ENCODE data around the gene BRSK1.

The BRSK1 gene

DNA sequence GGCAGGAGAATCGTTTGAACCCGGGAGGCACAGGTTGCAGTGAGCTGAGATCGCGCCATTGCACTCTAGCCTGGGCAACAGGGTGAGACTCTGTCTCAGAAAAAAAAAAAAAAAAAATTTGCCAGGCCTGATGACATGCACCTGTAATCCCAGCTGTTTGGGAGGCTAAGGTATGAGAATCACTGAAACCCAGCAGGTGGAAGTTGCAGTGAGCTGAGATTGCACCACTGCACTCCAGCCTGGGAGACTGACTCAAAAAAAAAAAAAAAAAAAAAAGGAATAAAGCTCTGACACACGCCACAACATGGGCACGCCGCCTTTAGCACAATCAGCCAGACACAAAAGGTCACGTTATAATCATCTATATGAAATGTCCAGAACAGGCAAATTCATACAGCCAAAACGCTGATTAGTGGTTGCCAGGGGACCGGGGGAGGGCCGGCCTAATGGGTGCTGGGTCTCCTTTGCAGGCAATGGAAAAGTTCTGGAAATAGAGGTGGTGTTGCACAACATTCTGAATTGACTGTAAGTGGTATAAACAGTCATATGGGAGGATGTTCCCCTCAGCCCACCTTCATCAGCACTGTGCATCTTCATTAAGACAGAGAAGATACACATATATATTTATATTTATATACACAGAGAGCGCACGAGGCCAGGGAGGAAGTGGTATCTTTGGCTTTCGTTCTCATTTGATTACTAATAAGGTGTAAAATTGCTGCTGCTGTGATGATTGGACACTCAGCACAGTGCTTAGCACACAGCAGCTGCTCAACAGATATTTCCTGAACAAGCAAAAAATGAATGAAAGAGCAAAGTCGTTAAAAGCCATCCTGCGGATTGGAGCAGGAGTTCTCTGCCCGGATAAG, 7.7 kb upstream of the BRSK1 start:
- DNase-seq, result no peak

- DNase-seq, result no peak
Measured at GRCh38 chr19:55276720-55277430, 6.9 kb upstream of the BRSK1 start.

GRCh38 chr19:55277494-55277893, 6.3 kb upstream of the BRSK1 start:
- DNase-seq, result no peak

DNA sequence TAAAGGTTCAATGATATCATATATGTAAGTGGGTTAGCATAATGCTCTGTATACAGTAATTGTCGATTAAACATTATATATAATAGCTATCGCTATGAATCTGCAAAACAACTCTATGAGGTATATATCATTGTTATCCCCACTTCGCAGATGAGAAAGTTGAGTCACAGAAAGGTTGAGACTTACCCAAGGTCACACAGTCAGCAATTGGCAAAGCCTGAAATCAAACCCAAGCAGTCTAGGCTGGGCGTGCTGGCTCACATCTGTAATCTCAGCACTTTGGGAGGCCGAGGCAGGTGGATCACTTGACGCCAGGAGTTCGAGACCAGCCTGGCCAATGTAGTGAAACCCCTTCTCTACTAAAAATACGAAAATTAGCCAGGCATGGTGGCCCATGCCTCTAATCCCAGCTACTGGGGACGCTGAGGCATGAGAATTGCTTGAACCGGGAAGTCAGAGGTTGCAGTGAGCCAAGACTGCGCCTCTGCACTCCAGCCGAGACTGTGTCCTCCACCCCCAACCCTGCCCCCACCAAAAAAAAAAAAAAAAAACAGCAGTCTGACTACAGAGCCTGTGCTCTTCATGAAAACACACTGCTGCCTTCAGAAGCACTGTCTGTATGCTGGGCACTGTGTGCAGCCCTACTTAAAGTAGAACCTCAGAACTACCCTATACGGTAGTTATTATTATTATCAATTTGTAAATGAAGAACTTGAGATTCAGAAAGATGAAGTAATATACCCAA, 5.2 kb upstream of the BRSK1 start:
- no peak for DNase-seq

- no peak for DNase-seq
Measured at GRCh38 chr19:55279340-55279739, 4.5 kb upstream of the BRSK1 start.

- peak; percentile 98 for DNase-seq
Measured at GRCh38 chr19:55279770-55280643, 3.8 kb upstream of the BRSK1 start, which contains the start of gene HSPBP1. Gene HSPBP1 (minus strand): TSS chr19:55280110. CDS start chr19:55279608, 502 bp downstream.

GRCh38 chr19:55284405-55285058, 735 bp downstream of the BRSK1 start:
- DNase-seq, result peak; percentile 2

- DNase-seq, result no peak
Measured at GRCh38 chr19:55285229-55285890, 1.6 kb downstream of the BRSK1 start.

DNA sequence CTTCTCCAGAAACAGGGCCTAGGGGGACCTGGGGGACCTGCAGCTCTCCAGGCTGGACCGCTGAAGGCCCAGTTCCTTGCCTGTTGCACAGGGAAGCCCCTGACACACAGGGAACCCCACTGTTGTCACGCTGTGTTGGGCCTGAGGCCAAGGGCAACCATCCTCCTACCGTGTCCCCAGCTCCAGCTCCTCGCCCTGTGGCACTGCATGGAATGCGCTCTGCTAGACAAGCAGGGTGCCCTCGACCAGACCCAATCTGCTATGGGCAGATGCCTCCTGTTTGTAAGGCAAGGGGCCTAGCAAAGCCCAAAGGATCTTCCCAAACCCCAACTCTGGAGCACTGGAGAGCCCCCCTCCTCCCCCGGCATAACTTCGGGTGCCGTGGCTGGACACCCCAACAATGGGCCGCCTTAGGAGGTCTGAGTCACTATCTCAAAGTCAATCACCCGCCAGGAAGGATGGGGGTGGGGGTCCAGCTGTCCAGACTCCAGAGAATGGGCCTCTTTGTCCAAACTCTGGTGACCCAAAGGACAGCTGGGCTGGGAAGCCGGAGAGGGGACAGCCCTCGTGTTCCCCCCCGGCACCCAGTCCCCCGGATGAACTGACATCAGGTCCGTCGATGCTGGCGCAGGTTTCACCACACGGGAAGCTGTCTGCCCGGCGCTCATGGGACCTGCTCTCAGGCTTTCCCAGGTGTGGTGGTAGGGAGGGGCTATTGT, 3.7 kb downstream of the BRSK1 start:
- DNase-seq, result no peak

DNA sequence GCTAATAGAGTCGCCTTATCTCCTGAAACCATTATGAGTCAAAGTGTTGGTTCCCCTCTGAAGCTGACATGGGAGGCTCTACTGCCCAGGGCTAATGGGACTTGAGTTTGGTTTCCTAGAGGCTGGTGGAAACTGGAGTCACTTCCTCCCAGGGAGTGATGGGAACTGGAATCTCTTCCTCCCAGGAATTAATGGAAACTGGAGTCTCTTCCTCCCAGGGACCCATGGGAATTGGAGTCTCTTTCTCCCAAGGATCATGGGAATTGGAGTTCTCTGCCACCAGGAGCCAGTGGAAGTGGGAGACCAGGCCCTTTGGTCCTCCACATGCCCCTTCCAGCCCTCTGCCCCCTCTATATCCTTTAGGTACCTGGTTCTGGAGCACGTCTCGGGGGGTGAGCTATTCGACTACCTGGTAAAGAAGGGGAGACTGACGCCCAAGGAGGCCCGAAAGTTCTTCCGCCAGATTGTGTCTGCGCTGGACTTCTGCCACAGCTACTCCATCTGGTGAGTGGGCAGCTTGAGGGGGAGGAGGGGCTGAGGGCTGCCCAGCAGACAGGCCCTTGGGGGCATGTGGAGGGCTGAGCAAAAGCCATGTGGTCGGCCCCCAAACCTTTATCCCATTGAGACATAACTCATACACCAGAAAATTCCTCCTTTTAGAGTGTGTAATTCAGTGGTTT, 5.5 kb downstream of the BRSK1 start:
- DNase-seq, result peak; percentile 11

DNA sequence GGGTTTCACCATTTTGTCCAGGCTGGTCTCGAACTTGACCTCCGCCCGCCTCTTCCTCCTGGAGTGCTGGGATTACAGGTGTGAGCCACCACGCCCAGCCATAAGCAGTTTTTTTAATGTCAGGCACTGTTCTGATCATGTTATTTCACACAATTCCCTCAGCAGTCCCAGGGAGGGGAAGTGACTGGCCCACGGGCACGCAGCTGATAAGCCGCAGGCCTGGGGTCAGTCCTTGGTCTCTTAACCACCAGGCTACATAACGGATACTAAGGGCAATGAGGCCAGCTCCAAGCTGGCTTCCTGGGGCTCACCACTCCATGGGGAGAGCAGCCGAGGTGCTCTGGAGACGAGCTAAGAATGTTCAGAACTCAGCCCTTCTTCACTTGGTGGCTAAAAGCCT, 13.5 kb downstream of the BRSK1 start:
- no peak for DNase-seq

GRCh38 chr19:55299991-55300390, 16.2 kb downstream of the BRSK1 start:
- DNase-seq, result no peak

- no peak for DNase-seq
Measured at GRCh38 chr19:55300886-55301458, 17.2 kb downstream of the BRSK1 start.

DNA sequence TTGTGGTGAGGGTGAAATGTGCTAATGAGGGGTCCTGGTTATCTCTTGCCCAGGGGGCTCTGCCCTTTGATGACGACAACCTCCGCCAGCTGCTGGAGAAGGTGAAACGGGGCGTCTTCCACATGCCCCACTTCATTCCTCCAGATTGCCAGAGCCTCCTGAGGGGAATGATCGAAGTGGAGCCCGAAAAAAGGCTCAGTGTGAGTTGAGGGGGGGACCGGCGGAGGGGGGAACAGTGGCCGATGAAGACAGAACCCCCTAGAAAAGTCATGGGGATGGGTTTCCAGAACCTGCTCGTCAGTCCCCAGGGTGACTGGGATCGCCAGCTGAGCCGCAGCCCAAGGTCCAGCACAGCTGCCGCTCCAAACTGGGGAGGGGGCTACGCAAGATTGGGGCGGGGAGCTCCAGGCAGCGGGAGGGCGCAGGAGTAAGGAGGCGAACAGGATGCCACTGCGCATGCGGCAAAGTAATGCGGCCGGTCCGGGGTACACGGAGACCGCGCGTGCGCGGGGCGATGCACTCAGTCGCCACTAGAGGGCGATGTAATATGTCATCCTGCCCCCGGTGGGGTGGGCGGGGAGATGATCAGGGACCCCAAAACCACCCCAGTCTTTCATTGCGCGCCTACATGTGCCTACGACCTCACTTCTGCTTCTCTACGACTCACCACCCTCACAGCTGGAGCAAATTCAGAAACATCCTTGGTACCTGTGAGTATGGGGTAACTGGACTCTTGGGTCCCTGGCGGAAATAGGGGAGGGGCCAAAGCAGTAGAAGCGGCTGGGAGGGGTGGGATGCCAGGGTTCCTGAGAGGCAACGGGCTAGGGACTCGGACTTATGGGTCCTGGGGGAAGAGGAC, 17.9 kb downstream of the BRSK1 start:
- DNase-seq, result no peak

- no peak for DNase-seq
Measured at GRCh38 chr19:55302318-55302703, 18.5 kb downstream of the BRSK1 start.

DNA sequence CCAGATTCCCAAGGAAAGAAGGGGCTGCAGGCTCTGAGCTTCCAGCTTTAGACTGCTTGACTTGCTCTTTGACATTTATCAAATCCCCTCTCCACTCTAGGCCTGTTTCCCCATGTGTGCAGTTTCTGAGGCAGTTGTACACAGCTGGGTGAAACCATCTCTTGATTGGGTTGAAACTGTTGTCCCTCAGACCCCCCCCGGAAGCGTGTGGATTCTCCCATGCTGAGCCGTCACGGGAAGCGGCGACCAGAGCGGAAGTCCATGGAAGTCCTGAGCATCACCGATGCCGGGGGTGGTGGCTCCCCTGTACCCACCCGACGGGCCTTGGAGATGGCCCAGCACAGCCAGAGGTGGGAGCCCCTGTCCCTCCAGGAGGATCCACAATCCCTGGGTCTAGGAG, 19.7 kb downstream of the BRSK1 start:
- no peak for DNase-seq

DNA sequence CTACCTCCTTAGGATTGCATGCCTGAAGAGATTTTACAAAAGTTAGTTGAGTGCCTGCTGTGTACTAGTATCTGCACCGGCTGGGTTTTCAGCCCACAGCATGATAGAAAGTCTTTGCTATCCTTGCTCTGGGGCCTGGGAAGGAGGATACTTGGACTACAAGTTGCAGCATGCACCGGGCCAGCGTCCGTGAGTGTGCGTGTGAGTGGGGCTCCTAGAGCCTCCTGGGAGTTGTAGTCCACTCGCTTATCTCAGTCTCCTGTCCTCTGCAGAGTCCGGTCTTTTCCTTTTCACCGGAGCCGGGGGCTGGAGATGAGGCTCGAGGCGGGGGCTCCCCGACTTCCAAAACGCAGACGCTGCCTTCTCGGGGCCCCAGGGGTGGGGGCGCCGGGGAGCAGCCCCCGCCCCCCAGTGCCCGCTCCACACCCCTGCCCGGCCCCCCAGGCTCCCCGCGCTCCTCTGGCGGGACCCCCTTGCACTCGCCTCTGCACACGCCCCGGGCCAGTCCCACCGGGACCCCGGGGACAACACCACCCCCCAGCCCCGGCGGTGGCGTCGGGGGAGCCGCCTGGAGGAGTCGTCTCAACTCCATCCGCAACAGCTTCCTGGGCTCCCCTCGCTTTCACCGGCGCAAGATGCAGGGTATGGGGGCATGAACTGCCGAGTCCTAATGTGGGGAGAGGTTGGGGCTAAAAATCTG, 20.6 kb downstream of the BRSK1 start:
- peak; percentile 9 for DNase-seq

DNA sequence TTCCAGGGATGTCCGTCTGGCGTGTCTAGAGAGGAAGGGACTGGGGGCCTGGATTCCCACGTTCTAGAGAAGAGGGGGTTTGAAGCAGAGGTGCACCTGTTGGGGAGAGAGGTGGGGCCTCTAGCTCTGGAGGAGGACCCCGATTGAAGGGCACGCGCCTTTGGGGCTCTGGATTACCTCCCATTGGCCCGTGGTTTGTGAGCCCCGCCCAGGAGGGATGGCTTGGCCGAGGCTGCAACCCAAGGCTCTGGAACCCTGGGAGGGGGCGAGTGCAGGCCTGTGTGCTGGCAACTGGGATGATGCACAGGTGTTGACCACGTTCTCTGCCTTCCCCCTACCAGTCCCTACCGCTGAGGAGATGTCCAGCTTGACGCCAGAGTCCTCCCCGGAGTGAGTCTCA, 21.2 kb downstream of the BRSK1 start:
- DNase-seq, result no peak

Data from NCI-H2171 treated with DMSO at 0.1 percent for 48 hours (cell line).